PFSK-1 (cell line): ENCODE results near the gene TLR2.

Source experiments
- FOXP2 ChIP-seq: optimal IDR thresholded peaks from 2 replicates; pipeline ENCODE3; 2011; ENCODE audit warnings: borderline replicate concordance, control low read depth, inconsistent platforms; ENCODE audit not compliant: insufficient read depth; ENCODE audit errors: extremely low read length, extremely low read depth
- POLR2AphosphoS5 ChIP-seq: IDR thresholded peaks from 2 replicates; pipeline ENCODE4 v1.6.1; 2012; ENCODE audit warnings: low read depth, mild to moderate bottlenecking, control low read depth, low read length, moderate library complexity
- REST ChIP-seq, 2 experiments: IDR thresholded peaks; 2 replicates each; pipeline versions ENCODE4 v1.6.1 to v1.8.0; 2011 to 2012; ENCODE audit warnings: low read depth in 2 of 2, low read length in 2 of 2, control low read depth in 1 of 2, inconsistent platforms in 1 of 2, mild to moderate bottlenecking in 1 of 2, moderate library complexity in 1 of 2; ENCODE audit not compliant: insufficient read depth in 1 of 2

- TF ChIP-seq POLR2AphosphoS5 (no peak), REST (IDR thresholded peaks at IDR 0.05; ENCODE audit: insufficient read depth in 1 of 2, low read depth in 2 of 2, low read length in 2 of 2) (no peak), FOXP2 (no peak)
Measured at GRCh38 chr4:153668647-153669046, 15.4 kb upstream of the TLR2 start.
